H9 (cell line): Measurements from ENCODE around the gene AIFM2. TPM values are rescaled to one million over a fixed set of nuclear protein-coding genes. Genes with fewer than 3 reads are reported as not detected.

Source experiments
- DNase-seq: peaks from one replicate; pipeline ENCODE4 v3.0.0-alpha.2; 2017
- H2AFZ ChIP-seq: one replicate; pipeline ENCODE4 v1.6.1; 2013; ENCODE audit warnings: mild to moderate bottlenecking, low read length, control low read depth, moderate library complexity
- H2AK5ac ChIP-seq: 2 replicates; pipeline ENCODE4 v1.6.1; 2013; ENCODE audit warnings: low read length, control low read depth, mixed read lengths; ENCODE audit not compliant: insufficient read length
- H2BK120ac ChIP-seq: one replicate; pipeline ENCODE4 v1.6.1; 2013; ENCODE audit warnings: low read depth, mild to moderate bottlenecking, low read length, control low read depth, inconsistent platforms; ENCODE audit not compliant: poor library complexity, severe bottlenecking
- H2BK12ac ChIP-seq: 2 replicates; pipeline ENCODE4 v1.6.1; 2013; ENCODE audit warnings: low read length, control low read depth, mixed read lengths, low read depth; ENCODE audit not compliant: insufficient read length
- H2BK15ac ChIP-seq: 2 replicates; pipeline ENCODE4 v1.6.1; 2013; ENCODE audit warnings: low read depth, low read length, control low read depth
- H2BK20ac ChIP-seq: one replicate; pipeline ENCODE4 v1.6.1; 2013; ENCODE audit warnings: low read depth, mild to moderate bottlenecking, low read length, control low read depth, inconsistent platforms; ENCODE audit not compliant: poor library complexity, severe bottlenecking
- H2BK5ac ChIP-seq: 2 replicates; pipeline ENCODE4 v1.6.1; 2013; ENCODE audit warnings: low read length, control low read depth, mixed read lengths; ENCODE audit not compliant: insufficient read length
- H3K14ac ChIP-seq: 2 replicates; pipeline ENCODE4 v1.6.1; 2013; ENCODE audit warnings: low read length, control low read depth; ENCODE audit not compliant: insufficient read depth
- H3K18ac ChIP-seq: 2 replicates; pipeline ENCODE4 v1.6.1; 2013; ENCODE audit warnings: low read depth, mild to moderate bottlenecking, mixed read lengths, low read length, control low read depth; ENCODE audit not compliant: insufficient read length
- H3K23ac ChIP-seq: 2 replicates; pipeline ENCODE4 v1.6.1; 2013; ENCODE audit warnings: low read length, control low read depth, mixed read lengths, low read depth; ENCODE audit not compliant: insufficient read length
- H3K23me2 ChIP-seq: 2 replicates; pipeline ENCODE4 v1.6.1; 2013; ENCODE audit warnings: low read depth, mild to moderate bottlenecking, mixed read lengths, low read length, control low read depth; ENCODE audit not compliant: insufficient read length, poor library complexity, severe bottlenecking
- H3K27ac ChIP-seq: 2 replicates; pipeline ENCODE4 v1.5.1; 2013; ENCODE audit warnings: low read length, control low read depth, mixed read lengths, low read depth; ENCODE audit not compliant: insufficient read length
- H3K27me3 ChIP-seq: 2 replicates; pipeline ENCODE4 v1.6.1; 2013; ENCODE audit warnings: low read length, control low read depth, inconsistent platforms; ENCODE audit not compliant: insufficient read depth
- H3K4ac ChIP-seq: 2 replicates; pipeline ENCODE4 v1.6.1; 2013; ENCODE audit warnings: low read depth, mild to moderate bottlenecking, control low read depth, inconsistent platforms, low read length, moderate library complexity
- H3K4me1 ChIP-seq: 2 replicates; pipeline ENCODE4 v1.6.1; 2013; ENCODE audit warnings: low read length, control low read depth, inconsistent platforms; ENCODE audit not compliant: insufficient read depth
- H3K4me2 ChIP-seq: 2 replicates; pipeline ENCODE4 v1.6.1; 2013; ENCODE audit warnings: low read length, control low read depth, mixed read lengths; ENCODE audit not compliant: insufficient read length, insufficient read depth
- H3K56ac ChIP-seq: 2 replicates; pipeline ENCODE4 v1.6.1; 2013; ENCODE audit warnings: low read depth, mild to moderate bottlenecking, mixed read lengths, low read length, control low read depth; ENCODE audit not compliant: insufficient read length
- H3K79me1 ChIP-seq: 2 replicates; pipeline ENCODE4 v1.6.1; 2013; ENCODE audit warnings: low read depth, mild to moderate bottlenecking, moderate library complexity, low read length, control low read depth, inconsistent platforms; ENCODE audit not compliant: insufficient read depth, poor library complexity, severe bottlenecking
- H3K79me2 ChIP-seq: 2 replicates; pipeline ENCODE4 v1.6.1; 2013; ENCODE audit warnings: low read length, control low read depth, inconsistent platforms; ENCODE audit not compliant: insufficient read depth
- H3K9ac ChIP-seq: 2 replicates; pipeline ENCODE4 v1.6.1; 2013; ENCODE audit warnings: low read length, control low read depth, mixed read lengths; ENCODE audit not compliant: insufficient read length; ENCODE audit errors: extremely low read depth
- H3K9me3 ChIP-seq: one replicate; pipeline ENCODE4 v1.6.1; 2013; ENCODE audit warnings: low read depth, low read length, inconsistent platforms; ENCODE audit not compliant: control insufficient read depth
- H3T11ph ChIP-seq: one replicate; pipeline ENCODE4 v1.6.1; 2013; ENCODE audit warnings: mild to moderate bottlenecking, low read length, control low read depth, inconsistent platforms
- H4K20me1 ChIP-seq: one replicate; pipeline ENCODE4 v1.6.1; 2013; ENCODE audit not compliant: control insufficient read depth, insufficient read length, insufficient read depth
- H4K5ac ChIP-seq: 2 replicates; pipeline ENCODE4 v1.6.1; 2013; ENCODE audit warnings: low read depth, mild to moderate bottlenecking, mixed read lengths, low read length, control low read depth; ENCODE audit not compliant: insufficient read length
- H4K8ac ChIP-seq: replicated peaks from 2 replicates; pipeline ENCODE4 v1.6.1; 2013; ENCODE audit warnings: low read length, control low read depth, mixed read lengths, low read depth; ENCODE audit not compliant: insufficient read length
- H4K91ac ChIP-seq: 2 replicates; pipeline ENCODE4 v1.6.1; 2013; ENCODE audit warnings: low read depth, mild to moderate bottlenecking, moderate library complexity, mixed read lengths, low read length, control low read depth; ENCODE audit not compliant: insufficient read length
- H3K27ac Mint-ChIP-seq, 3 experiments: 2 replicates in 2 of 3; 3 replicates in 1 of 3; pipeline ENCODE4 v1.8.0; 2020 to 2021; ENCODE audit warnings: mixed read lengths in 3 of 3, mild to moderate bottlenecking in 1 of 3, moderate library complexity in 1 of 3
- H3K27me3 Mint-ChIP-seq: 2 replicates; pipeline ENCODE4 v1.8.0; 2021; ENCODE audit warnings: low read depth, mild to moderate bottlenecking, moderate library complexity, mixed read lengths
- H3K36me3 Mint-ChIP-seq, 3 experiments: 2 replicates in 2 of 3; 3 replicates in 1 of 3; pipeline ENCODE4 v1.8.0; 2020 to 2021; ENCODE audit warnings: low read depth in 3 of 3, mixed read lengths in 3 of 3; ENCODE audit not compliant: insufficient read depth in 1 of 3
- H3K4me1 Mint-ChIP-seq, 2 experiments: 2 replicates each; pipeline ENCODE4 v1.8.0; 2020; ENCODE audit warnings: mixed read lengths in 2 of 2
- H3K4me3 Mint-ChIP-seq, 2 experiments: 2 replicates in 1 of 2; 3 replicates in 1 of 2; pipeline ENCODE4 v1.8.0; 2020 to 2021; ENCODE audit warnings: mild to moderate bottlenecking in 2 of 2, mixed read lengths in 2 of 2, moderate library complexity in 1 of 2
- H3K9me3 Mint-ChIP-seq, 2 experiments: 2 replicates in 1 of 2; 3 replicates in 1 of 2; pipeline ENCODE4 v1.8.0; 2020; ENCODE audit warnings: mild to moderate bottlenecking in 2 of 2, mixed read lengths in 2 of 2, moderate library complexity in 1 of 2
- CTCF ChIP-seq: fragments of 200-600 bp; sonication (generic); conservative IDR thresholded peaks from 3 replicates; pipeline ENCODE4 v1.8.0; 2021; ENCODE audit warnings: antibody characterized with exemption, mild to moderate bottlenecking
- WGBS: extraction: QIAGEN DNeasy Blood & Tissue Kit; methylation state at CpG from one replicate; pipeline ENCODE4 v1.1.7; 2013; ENCODE audit warnings: missing lambda C conversion rate, low lambda C conversion rate, mixed read lengths; ENCODE audit not compliant: insufficient read length; ENCODE audit errors: extremely low coverage; 5-methylcytosine and 5-hydroxymethylcytosine counted together
- total RNA-seq: library from RNA; stranded (reverse); gene quantifications from 2 replicates; pipeline ENCODE4 v1.2.1, GENCODE V29; 2021

AIFM2 gene
- total RNA-seq, 1 experiment from 2014 or later: 5.3 TPM

GRCh38 chr10:70092389-70092718, 40.3 kb downstream of the AIFM2 start:
- Histone ChIP-seq H2AFZ (no peak overlapping the region), H4K20me1 (no peaks in the 10 kb centered on the region), H3K56ac (no peak overlapping the region), H3K9me3 (no peaks in the 10 kb centered on the region), H4K91ac (no peak overlapping the region), H3K79me2 (no peaks in the 10 kb centered on the region), H3K27ac (no peak overlapping the region), H2BK12ac (no peak overlapping the region), H3K14ac (no peak overlapping the region), H3K79me1 (no peaks in the 10 kb centered on the region), H4K8ac (no peak overlapping the region), H3K18ac (no peak overlapping the region), H3K23ac (no peak overlapping the region), H3K4ac (no peak overlapping the region), H2BK20ac (no peak overlapping the region), H2AK5ac (no peak overlapping the region), H4K5ac (no peak overlapping the region), H2BK120ac (no peak overlapping the region), H3T11ph (no peak overlapping the region), H3K27me3 (no peaks in the 10 kb centered on the region), H3K4me1 (0 out of 2 replicates have a peak, but pooled peaks cover 3% of the 10 kb centered on the region), H2BK5ac (no peak overlapping the region), H3K23me2 (no peaks in the 10 kb centered on the region), H3K4me2 (no peak overlapping the region), H3K9ac (no peak overlapping the region), H2BK15ac (no peak overlapping the region)
- Mint-ChIP-seq H3K27ac (no peak overlapping the region), H3K27me3 (no peaks in the 10 kb centered on the region), H3K36me3 (peaks cover 0 to 38% (median 8%) of the 10 kb centered on the region in 3 experiments; a peak in 3 of 7 replicates), H3K4me1 (peaks cover 3 to 6% of the 10 kb centered on the region in 2 experiments; a peak in 2 of 4 replicates), H3K9me3 (no peaks in the 10 kb centered on the region), H3K4me3 (no peak overlapping the region)
- WGBS: no CpG with 5 or more reads among the region's 7 CpGs
- DNase-seq: no peak
- no peak for TF ChIP-seq CTCF
